BJ (cell line): ENCODE measurements around the gene PKNOX1. TPM values are rescaled to one million over a fixed set of nuclear protein-coding genes. Genes with fewer than 3 reads are reported as not detected.
"Not testable (repeated sequence)": the region's sequence is repeated elsewhere in the genome, so short reads cannot be mapped to it uniquely, and the experiment has no call there.

Experiments
- CTCF ChIA-PET: fragments of 350-600 bp; formaldehyde crosslinking; extraction: SDS; loops from one replicate; lab custom pipeline; 2021; ENCODE audit warnings: antibody characterized with exemption, inconsistent platforms; lab: Yijun Ruan, JAX
- POLR2A ChIA-PET: fragments of 300-600 bp; sonication (Branson Sonifier 250); formaldehyde crosslinking; extraction: SDS; loops from one replicate; lab custom pipeline; 2021; ENCODE audit warnings: antibody characterized with exemption; lab: Charles Lee
- DNase-seq: peaks from one replicate; pipeline ENCODE4 v3.0.0-alpha.2; 2011; ENCODE audit warnings: low read depth
- H3K27me3 ChIP-seq: 2 replicates; pipeline ENCODE4 v1.6.0; 2011; ENCODE audit warnings: low read length; ENCODE audit not compliant: control insufficient read depth, insufficient read depth
- H3K36me3 ChIP-seq: 2 replicates; pipeline ENCODE4 v1.5.1; 2011; ENCODE audit warnings: low read length; ENCODE audit not compliant: control insufficient read depth, insufficient read depth
- H3K4me3 ChIP-seq: 2 replicates; pipeline ENCODE4 v1.5.1; 2011; ENCODE audit warnings: low read depth, mild to moderate bottlenecking, control low read depth, low read length
- CTCF ChIP-seq: IDR thresholded peaks from 2 replicates; pipeline ENCODE4 v1.5.1; 2011; ENCODE audit warnings: low read depth, mild to moderate bottlenecking, control low read depth, inconsistent platforms, low read length, moderate library complexity; ENCODE audit not compliant: insufficient read depth
- polyA minus RNA-seq: library from RNA; depleted of rRNA, polyadenylated mRNA; stranded (reverse); fragments of >200 nt; gene quantifications from 2 replicates; pipeline ENCODE4 v1.2.3, GENCODE V29; 2011; rRNA and poly(A)+ RNA removed
- polyA plus RNA-seq: library from polyadenylated mRNA; depleted of rRNA; stranded (reverse); fragments of >200 nt; gene quantifications from 2 replicates; pipeline ENCODE4 v1.2.3, GENCODE V29; 2011; rRNA removed

Gene PKNOX1
- polyA plus RNA-seq (38.9 and 45.8 TPM in 2 replicates), polyA minus RNA-seq (15.5 and 15.6 TPM in 2 replicates)

- DNase-seq, result peak; percentile 81
- no peak for TF ChIP-seq CTCF
- H3K27me3 ChIP-seq, result no peaks in the 10 kb centered on the region
- peak within 1 kb of the TSS; percentile 55 for H3K4me3 ChIP-seq
- ChIA-PET CTCF (no interaction called here), POLR2A (interaction anchor here (0.6 kb wide), 2 partner anchors 11 to 58 kb away, joined by 4 to 5 read pairs; no protein-coding TSS in a partner anchor)
- H3K36me3 ChIP-seq, result peaks cover 3% of the 10 kb centered on the region; the same call in 1 of the 2 replicates
These were observed at the start of gene PKNOX1 for GRCh38 chr21:42973991-42974831. Gene PKNOX1, plus strand, starts transcription at chr21:42974562. Its CDS starts 29,820 bp downstream, at chr21:43004382.

- H3K27me3 ChIP-seq, result no peaks in the 10 kb centered on the region
- ChIA-PET POLR2A (no interaction called here), CTCF (no interaction called here)
- no peak within 1 kb of the TSS for H3K4me3 ChIP-seq
- no peaks in the 10 kb centered on the region for H3K36me3 ChIP-seq
- DNase-seq, result no peak
- TF ChIP-seq CTCF, result no peak
These were observed 49.0 kb upstream of the PKNOX1 start, which contains the start of gene ERVH48-1 for GRCh38 chr21:42925114-42925926. Gene ERVH48-1, minus strand, starts transcription at chr21:42925630. Its CDS starts 6,624 bp downstream, at chr21:42919006.

GRCh38 chr21:42927474-42928200 lies 46.7 kb upstream of the PKNOX1 start:
- CTCF ChIA-PET, H3K4me3 ChIP-seq, H3K36me3 ChIP-seq, DNase-seq, H3K27me3 ChIP-seq, POLR2A ChIA-PET: not testable (repeated sequence)

- ChIA-PET POLR2A (no interaction called here), CTCF (no interaction called here)
- TF ChIP-seq CTCF, result no peak
These were observed 44.4 kb upstream of the PKNOX1 start for GRCh38 chr21:42929969-42930368.

GRCh38 chr21:42931560-42932235 lies 42.7 kb upstream of the PKNOX1 start:
- Histone ChIP-seq H3K4me3 (no peak overlapping the region), H3K27me3 (no peaks in the 10 kb centered on the region), H3K36me3 (no peaks in the 10 kb centered on the region)
- TF ChIP-seq CTCF, result no peak
- ChIA-PET POLR2A (no interaction called here), CTCF (interaction anchor here (1.7 kb wide), 1 partner anchor 39 kb away, joined by 4 read pairs; the partner anchor contains the start of gene NDUFV3)
- DNase-seq, result no peak

More at GRCh38 chr21:42929969-42930368, 44.4 kb upstream of the PKNOX1 start:
- DNase-seq, result no peak
- Histone ChIP-seq H3K4me3 (no peak overlapping the region), H3K36me3 (no peaks in the 10 kb centered on the region), H3K27me3 (no peaks in the 10 kb centered on the region)

GRCh38 chr21:42932378-42933136 lies 41.8 kb upstream of the PKNOX1 start:
- H3K27me3 ChIP-seq, POLR2A ChIA-PET, H3K36me3 ChIP-seq, H3K4me3 ChIP-seq, CTCF ChIA-PET, DNase-seq: not testable (repeated sequence)
